HepG2 (cell line): ENCODE data around the gene PANK4. TPM values are rescaled to one million over a fixed set of nuclear protein-coding genes. Genes with fewer than 3 reads are reported as not detected.

Source experiments
- CBX2 ChIP-seq, 2 experiments: fragments of 200-600 bp in 1 of 2; sonication (generic); formaldehyde crosslinking in 1 of 2; IDR thresholded peaks; 2 replicates each; pipeline versions ENCODE4 v1.7.0 to v1.8.1; 2018 to 2022; ENCODE audit warnings: low read depth in 2 of 2, low read length in 1 of 2, mild to moderate bottlenecking in 1 of 2, missing genetic modification reagents in 1 of 2
- CENPBD1 ChIP-seq: sonication (generic); formaldehyde crosslinking; IDR thresholded peaks from 2 replicates; pipeline ENCODE4 v1.8.0; 2022; ENCODE audit warnings: missing genetic modification reagents, low read depth, mild to moderate bottlenecking, borderline replicate concordance
- DMTF1 ChIP-seq: sonication (generic); formaldehyde crosslinking; IDR thresholded peaks from 2 replicates; pipeline ENCODE4 v1.4.0; 2020; ENCODE audit warnings: mild to moderate bottlenecking, missing genetic modification reagents
- GPBP1L1 ChIP-seq: sonication (generic); formaldehyde crosslinking; IDR thresholded peaks from 2 replicates; pipeline ENCODE4 v1.5.0; 2020; ENCODE audit warnings: mild to moderate bottlenecking, missing genetic modification reagents
- NFE2 ChIP-seq: sonication (generic); formaldehyde crosslinking; IDR thresholded peaks from 2 replicates; pipeline ENCODE4 v1.4.0; 2020; ENCODE audit warnings: missing genetic modification reagents
- PAF1 ChIP-seq: IDR thresholded peaks from 2 replicates; pipeline ENCODE4 v1.6.1; 2016; ENCODE audit warnings: missing genetic modification reagents, missing compliant biosample characterization
- POGK ChIP-seq: sonication (generic); formaldehyde crosslinking; conservative IDR thresholded peaks from 2 replicates; pipeline ENCODE4 v1.8.0; 2022; ENCODE audit warnings: mild to moderate bottlenecking, moderate library complexity, missing genetic modification reagents
- RNF2 ChIP-seq: fragments of 450-650 bp; conservative IDR thresholded peaks from 2 replicates; pipeline ENCODE4 v1.6.1; 2016; ENCODE audit warnings: low read depth
- SMAD1 ChIP-seq: sonication (generic); formaldehyde crosslinking; IDR thresholded peaks from 2 replicates; pipeline ENCODE4 v1.4.0; 2020; ENCODE audit warnings: missing genetic modification reagents, low read depth, mild to moderate bottlenecking, borderline replicate concordance
- SRSF1 ChIP-seq: fragments of 200-400 bp; formaldehyde crosslinking; optimal IDR thresholded peaks from 2 replicates; pipeline ENCODE3; 2017; ENCODE audit warnings: mild to moderate bottlenecking, low read depth, low read length, moderate library complexity
- TBX2 ChIP-seq: sonication (generic); formaldehyde crosslinking; IDR thresholded peaks from 2 replicates; pipeline ENCODE4 v1.5.0; 2020; ENCODE audit warnings: missing genetic modification reagents, mild to moderate bottlenecking, borderline replicate concordance
- ZNF331 ChIP-seq: sonication (generic); formaldehyde crosslinking; IDR thresholded peaks from 2 replicates; pipeline ENCODE4 v1.4.0; 2020; ENCODE audit warnings: missing genetic modification reagents
- ZNF451 ChIP-seq: sonication (generic); formaldehyde crosslinking; IDR thresholded peaks from 2 replicates; pipeline ENCODE4 v1.5.0; 2020; ENCODE audit warnings: mild to moderate bottlenecking, missing genetic modification reagents
- ZNF552 ChIP-seq: sonication (generic); formaldehyde crosslinking; IDR thresholded peaks from 2 replicates; pipeline ENCODE4 v1.9.0; 2022; ENCODE audit warnings: missing genetic modification reagents, mild to moderate bottlenecking, borderline replicate concordance
- ZNF572 ChIP-seq: sonication (generic); formaldehyde crosslinking; IDR thresholded peaks from 2 replicates; pipeline ENCODE4 v1.5.1; 2020; ENCODE audit warnings: mild to moderate bottlenecking, missing genetic modification reagents
- polyA plus RNA-seq, 8 experiments: library from polyadenylated mRNA; depleted of rRNA in 3 of 8; stranded (reverse) in 7 of 8; unstranded in 1 of 8; fragments of >200 nt; fragmentation: Illumina TruSeq in 4 of 8; extraction: Trizol in 4 of 8; gene quantifications; 2 replicates each; pipeline versions ENCODE4 v1.2.1 to v1.2.3, GENCODE V29; 2011 to 2016; ENCODE audit warnings: low read depth in 4 of 8, missing spikeins in 1 of 8, mixed read lengths in 1 of 8; ENCODE audit not compliant: insufficient read depth in 1 of 8
- total RNA-seq, 5 experiments: library from RNA; depleted of rRNA; stranded (reverse); fragments of >200 nt; fragmentation: Illumina TruSeq; extraction: Trizol; gene quantifications; 2 replicates each; pipeline ENCODE4 v1.2.3, GENCODE V29; 2016; ENCODE audit warnings: low read depth in 1 of 5

PANK4 gene
- total and polyA plus RNA-seq, 2 of the 13 experiments (the other 11 are each of a cell fraction or from before 2014, with no cell fraction given): 17.4 to 19.3 TPM

- TF ChIP-seq DMTF1 (CRISPR knock-in tag) (no peak), PAF1 (no peak), ZNF451 (CRISPR knock-in tag) (no peak), TBX2 (no peak; the same call in 1 of the 2 replicates), GPBP1L1 (CRISPR knock-in tag) (no peak), CBX2 (IDR thresholded peaks at IDR 0.05; ENCODE audit: low read depth, low read length) (no peak), CBX2 (CRISPR knock-in tag; IDR thresholded peaks at IDR 0.05; ENCODE audit: low read depth) (no peak), NFE2 (CRISPR knock-in tag) (no peak), POGK (CRISPR knock-in tag) (peak; percentile 70), RNF2 (no peak), ZNF331 (CRISPR knock-in tag) (no peak), CENPBD1 (no peak), ZNF572 (no peak), SRSF1 (no peak), ZNF552 (CRISPR knock-in tag) (no peak), SMAD1 (CRISPR knock-in tag) (no peak)
Measured at GRCh38 chr1:2525920-2526823, at the start of gene PANK4 (continued).
